Diencephalon (tissue), 1 donor: Measurements from ENCODE around the gene UCN2. TPM values are rescaled to one million over a fixed set of nuclear protein-coding genes. Genes with fewer than 3 reads are reported as not detected.

Experiments used
- small RNA-seq: library from RNA; depleted of rRNA; stranded (forward); fragments of <200 nt; gene quantifications from one replicate; pipeline ENCODE3, GENCODE V24; 2014
- total RNA-seq: library from RNA; depleted of rRNA; stranded (reverse); fragments of >200 nt; gene quantifications from one replicate; pipeline ENCODE4 v1.2.3, GENCODE V29; 2014

Gene UCN2
- total RNA-seq, result not detected

GRCh38 chr3:48563382-48563918 is at the start of gene UCN2:
Gene UCN2 (minus strand): TSS chr3:48563781. CDS start chr3:48563124, 657 bp downstream.

GRCh38 chr3:48609088-48610005 is 45.8 kb upstream of the UCN2 start, which contains the start of gene UQCRC1:
Gene UQCRC1 (minus strand): TSS chr3:48609646. CDS start chr3:48609620, 26 bp downstream.

GRCh38 chr3:48595075-48595525 is 31.5 kb upstream of the UCN2 start, which contains the start of gene COL7A1:
Gene COL7A1 (minus strand): TSS chr3:48595329. CDS start chr3:48595159, 170 bp downstream.

GRCh38 chr3:48556796-48557626 is 6.6 kb downstream of the UCN2 start, which contains the start of gene PFKFB4:
Gene PFKFB4 (minus strand): TSS chr3:48556803. CDS start chr3:48556777, 26 bp downstream.

Small RNAs within 50 kb of the gene (small RNA-seq; reads per million reads assigned to genes)
- gene MIR6823, result not detected

Other genes starting within 250 kb of the UCN2 start
- not detected for gene SPINK8, start 230.1 kb downstream of the UCN2 start, total RNA-seq
- gene FBXW12, start 191.6 kb downstream of the UCN2 start, total RNA-seq, result 1.8 TPM
- 89.0 TPM for gene PLXNB1, start 133.7 kb downstream of the UCN2 start, total RNA-seq
- gene CCDC51, start 123.7 kb downstream of the UCN2 start, total RNA-seq, result 10.1 TPM
- gene TMA7, start 123.5 kb downstream of the UCN2 start, total RNA-seq, result 114 TPM
- gene ATRIP, start 117.0 kb downstream of the UCN2 start, total RNA-seq, result 7.6 TPM
- gene SHISA5, start 59.6 kb downstream of the UCN2 start, total RNA-seq, result 56.1 TPM
- gene PFKFB4, start 7.0 kb downstream of the UCN2 start, total RNA-seq, result 20.8 TPM
- gene COL7A1, start 31.5 kb upstream of the UCN2 start, total RNA-seq, result 3.5 TPM
- gene UQCRC1, start 45.9 kb upstream of the UCN2 start, total RNA-seq, result 194 TPM
- gene TMEM89, start 58.0 kb upstream of the UCN2 start, total RNA-seq, result not detected
- 7.6 TPM for gene SLC26A6, start 71.7 kb upstream of the UCN2 start, total RNA-seq
- 30.4 TPM for gene CELSR3, start 99.1 kb upstream of the UCN2 start, total RNA-seq
- 9.2 TPM for gene NCKIPSD, start 122.1 kb upstream of the UCN2 start, total RNA-seq
- 94.6 TPM for gene IP6K2, start 153.4 kb upstream of the UCN2 start, total RNA-seq